H1 (cell line): ENCODE data around the gene RIT2. TPM values are rescaled to one million over a fixed set of nuclear protein-coding genes. Genes with fewer than 3 reads are reported as not detected.

Source experiments
- CTCF ChIA-PET: fragments of 300-600 bp; sonication (Branson Sonifier 250); formaldehyde crosslinking; loops from one replicate; lab custom pipeline; 2021; ENCODE audit not compliant: partially characterized antibody; lab: Charles Lee
- POLR2A ChIA-PET: fragments of 300-600 bp; sonication (Branson Sonifier 250); formaldehyde crosslinking; loops from one replicate; lab custom pipeline; 2021; ENCODE audit warnings: inconsistent platforms; ENCODE audit not compliant: partially characterized antibody; lab: Charles Lee
- DNase-seq, 2 experiments: peaks; one replicate each; pipeline versions ENCODE4 v3.0.0 to v3.0.0-alpha.2; 2010 to 2022; ENCODE audit warnings: low spot score in 2 of 2, low read depth in 1 of 2, mixed read lengths in 1 of 2
- FAIRE-seq: peaks from 2 replicates; lab custom pipeline; 2011; peaks lifted over from hg19 to GRCh38; lab: Jason Lieb, UNC
- H2AFZ ChIP-seq: 2 replicates; pipeline ENCODE4 v1.8.1; 2012; ENCODE audit warnings: low read length, inconsistent platforms
- H2AK5ac ChIP-seq: 2 replicates; pipeline ENCODE4 v1.6.1; 2013; ENCODE audit warnings: low read depth, low read length
- H2BK120ac ChIP-seq: replicated peaks from 2 replicates; pipeline ENCODE3; 2013; ENCODE audit warnings: low read depth, low read length, inconsistent platforms
- H2BK12ac ChIP-seq: 2 replicates; pipeline ENCODE4 v1.6.1; 2013; ENCODE audit warnings: low read depth, low read length
- H2BK15ac ChIP-seq: 2 replicates; pipeline ENCODE4 v1.6.1; 2013; ENCODE audit warnings: low read length
- H2BK20ac ChIP-seq: 2 replicates; pipeline ENCODE4 v1.6.1; 2013; ENCODE audit warnings: low read length
- H2BK5ac ChIP-seq: 2 replicates; pipeline ENCODE4 v1.6.1; 2013; ENCODE audit warnings: low read depth, low read length
- H3K14ac ChIP-seq: 2 replicates; pipeline ENCODE4 v1.6.1; 2013; ENCODE audit warnings: inconsistent platforms; ENCODE audit not compliant: insufficient read length
- H3K18ac ChIP-seq: 2 replicates; pipeline ENCODE4 v1.6.1; 2013; ENCODE audit warnings: low read length; ENCODE audit errors: extremely low read depth
- H3K23ac ChIP-seq: 2 replicates; pipeline ENCODE4 v1.6.1; 2013; ENCODE audit warnings: inconsistent platforms; ENCODE audit not compliant: insufficient read length
- H3K23me2 ChIP-seq: 2 replicates; pipeline ENCODE4 v1.6.1; 2013; ENCODE audit warnings: low read depth, low read length
- H3K27ac ChIP-seq: 2 replicates; pipeline ENCODE4 v1.6.1; 2011; ENCODE audit warnings: low read depth, low read length, inconsistent platforms
- H3K27me3 ChIP-seq, 4 experiments: replicated peaks in 1 of 4; 1 replicate in 1 of 4; 2 replicates in 3 of 4; pipeline versions ENCODE4 v1.6.1 to v1.8.1; 2011 to 2013; ENCODE audit warnings: low read length in 3 of 4, mild to moderate bottlenecking in 3 of 4, inconsistent platforms in 2 of 4, mixed read lengths in 2 of 4, moderate library complexity in 1 of 4; ENCODE audit not compliant: control insufficient read depth in 3 of 4, insufficient read depth in 3 of 4; ENCODE audit errors: extremely low read depth in 1 of 4
- H3K36me3 ChIP-seq, 4 experiments: 2 replicates each; pipeline versions ENCODE4 v1.6.1 to v1.8.1; 2011 to 2013; ENCODE audit warnings: mild to moderate bottlenecking in 4 of 4, low read length in 3 of 4, moderate library complexity in 2 of 4, control low read depth in 1 of 4, inconsistent platforms in 1 of 4; ENCODE audit not compliant: insufficient read depth in 4 of 4, control insufficient read depth in 2 of 4
- H3K4ac ChIP-seq: replicated peaks from 2 replicates; pipeline ENCODE3; 2013; ENCODE audit warnings: low read length, low read depth, mixed read lengths, inconsistent platforms; ENCODE audit not compliant: insufficient read length
- H3K4me1 ChIP-seq, 4 experiments: replicated peaks in 1 of 4; 1 replicate in 1 of 4; 2 replicates in 3 of 4; pipeline versions ENCODE4 v1.6.1 to v1.8.1; 2011 to 2013; ENCODE audit warnings: low read length in 3 of 4, inconsistent platforms in 2 of 4, mixed read lengths in 1 of 4; ENCODE audit not compliant: insufficient read depth in 4 of 4, control insufficient read depth in 3 of 4
- H3K4me2 ChIP-seq, 2 experiments: 2 replicates each; pipeline versions ENCODE4 v1.6.1 to v1.8.1; 2011 to 2013; ENCODE audit warnings: low read depth in 2 of 2, low read length in 2 of 2, control low read depth in 1 of 2, inconsistent platforms in 1 of 2, mild to moderate bottlenecking in 1 of 2; ENCODE audit not compliant: insufficient read depth in 1 of 2
- H3K4me3 ChIP-seq, 4 experiments: fragments of 200-600, 300-600 bp in 1 of 4; sonication (generic), shearing (Covaris generic), sonication (Bioruptor Twin) in 1 of 4; 2 replicates each; pipeline versions ENCODE4 v1.5.1 to v1.8.1; 2011 to 2016; ENCODE audit warnings: low read length in 4 of 4, low read depth in 3 of 4, control low read depth in 2 of 4, inconsistent platforms in 2 of 4, mild to moderate bottlenecking in 2 of 4, mixed read lengths in 1 of 4, moderate library complexity in 1 of 4; ENCODE audit not compliant: insufficient read depth in 2 of 4; ENCODE audit errors: extremely low read depth in 1 of 4
- H3K56ac ChIP-seq: replicated peaks from 2 replicates; pipeline ENCODE3; 2013; ENCODE audit warnings: low read depth, mild to moderate bottlenecking, mixed read lengths, low read length, inconsistent platforms; ENCODE audit not compliant: insufficient read length
- H3K79me1 ChIP-seq: 2 replicates; pipeline ENCODE4 v1.6.1; 2013; ENCODE audit warnings: low read depth, low read length, control low read depth
- H3K79me2 ChIP-seq, 2 experiments: 2 replicates each; pipeline versions ENCODE4 v1.6.1 to v1.8.1; 2012 to 2013; ENCODE audit warnings: low read length in 2 of 2, mild to moderate bottlenecking in 2 of 2, inconsistent platforms in 1 of 2; ENCODE audit not compliant: insufficient read depth in 2 of 2, control insufficient read depth in 1 of 2
- H3K9ac ChIP-seq, 4 experiments: replicated peaks in 1 of 4; 1 replicate in 1 of 4; 2 replicates in 3 of 4; pipeline versions ENCODE4 v1.6.1 to v1.8.1; 2011 to 2013; ENCODE audit warnings: low read depth in 3 of 4, low read length in 3 of 4, control low read depth in 2 of 4, mild to moderate bottlenecking in 2 of 4, moderate library complexity in 2 of 4, inconsistent platforms in 1 of 4; ENCODE audit errors: extremely low read depth in 1 of 4
- H3K9me3 ChIP-seq, 2 experiments: 2 replicates each; pipeline versions ENCODE4 v1.6.1 to v1.8.1; 2012 to 2013; ENCODE audit warnings: mild to moderate bottlenecking in 2 of 2, moderate library complexity in 2 of 2, control low read depth in 1 of 2, inconsistent platforms in 1 of 2, low read depth in 1 of 2, low read length in 1 of 2, mixed read lengths in 1 of 2; ENCODE audit not compliant: insufficient read depth in 2 of 2
- H4K20me1 ChIP-seq, 2 experiments: replicated peaks in 1 of 2; 2 replicates each; pipeline versions ENCODE3 to v1.8.1; 2011 to 2013; ENCODE audit warnings: inconsistent platforms in 2 of 2, low read length in 2 of 2, mild to moderate bottlenecking in 1 of 2; ENCODE audit not compliant: insufficient read depth in 2 of 2, control insufficient read depth in 1 of 2
- H4K5ac ChIP-seq: 2 replicates; pipeline ENCODE4 v1.6.1; 2013; ENCODE audit warnings: low read length, low read depth, mixed read lengths, inconsistent platforms; ENCODE audit not compliant: insufficient read length
- H4K8ac ChIP-seq: 2 replicates; pipeline ENCODE4 v1.8.0; 2013; ENCODE audit warnings: mild to moderate bottlenecking, moderate library complexity, low read length, inconsistent platforms; ENCODE audit not compliant: insufficient read depth; ENCODE audit errors: extremely low read depth
- H4K91ac ChIP-seq: replicated peaks from 2 replicates; pipeline ENCODE3; 2013; ENCODE audit warnings: low read length, mixed read lengths, inconsistent platforms; ENCODE audit not compliant: insufficient read length
- SP1 ChIP-seq: IDR thresholded peaks from 2 replicates; pipeline ENCODE4 v1.6.1; 2011; ENCODE audit warnings: low read depth, low read length
- TAF1 ChIP-seq: IDR thresholded peaks from 2 replicates; pipeline ENCODE4 v1.6.1; 2011; ENCODE audit warnings: mild to moderate bottlenecking, low read depth, low read length
- TBP ChIP-seq: IDR thresholded peaks from 2 replicates; pipeline ENCODE4 v1.6.1; 2011; ENCODE audit warnings: low read depth, low read length, improper control_type of control experiment
- whole genome bisulfite sequencing, 2 experiments: shearing (Covaris generic) in 1 of 2; methylation state at CpG; one replicate each; pipeline versions ENCODE4 v1.1.6 to v1.1.7; 2013 to 2015; ENCODE audit warnings: low lambda C conversion rate in 2 of 2, mixed read lengths in 2 of 2, inconsistent platforms in 1 of 2, low coverage in 1 of 2, missing lambda C conversion rate in 1 of 2; ENCODE audit not compliant: insufficient replicate concordance in 2 of 2, insufficient coverage in 1 of 2, insufficient read length in 1 of 2; ENCODE audit errors: extremely low coverage in 1 of 2, missing lambda C conversion rate in 1 of 2; 5-methylcytosine and 5-hydroxymethylcytosine counted together
- polyA plus RNA-seq, 7 experiments: library from polyadenylated mRNA; depleted of rRNA in 3 of 7; stranded (reverse) in 5 of 7; unstranded in 2 of 7; fragments of >200 nt in 5 of 7; fragments of 200-250 nt in 2 of 7; gene quantifications; 1 replicate in 5 of 7; 2 replicates in 1 of 7; 4 replicates in 1 of 7; pipeline versions ENCODE4 v1.2.1 to v1.2.3, GENCODE V29; 2011 to 2013; ENCODE audit warnings: missing spikeins in 2 of 7, mixed read lengths in 2 of 7
- total RNA-seq: library from RNA; stranded (reverse); fragmentation: NEBNext Ultra II Directional; extraction: Animal tissue kit (Norgen Biotek cat#: 25700); gene quantifications from 2 replicates; pipeline ENCODE4 v1.2.1, GENCODE V29; 2021

RIT2 gene
- total and polyA plus RNA-seq, 2 of the 8 experiments (the other 6 are each of a cell fraction or from before 2014, with no cell fraction given) = 0.67 to 3.2 TPM

GRCh38 chr18:43108882-43109281 is 6.6 kb downstream of the RIT2 start:
- Histone ChIP-seq H3K27ac (no peak overlapping the region), H3K4me2 (no peak overlapping the region), H3K23ac (no peak overlapping the region), H4K20me1 (no peaks in the 10 kb centered on the region), H3K4me3 (no peak overlapping the region), H2BK120ac (no peak overlapping the region), H2BK5ac (no peak overlapping the region), H3K18ac (no peak overlapping the region), H4K8ac (no peak overlapping the region), H2AK5ac (no peak overlapping the region), H3K23me2 (no peaks in the 10 kb centered on the region; the same call in 1 of the 2 replicates), H4K91ac (no peak overlapping the region), H2BK20ac (no peak overlapping the region), H3K4ac (no peak overlapping the region), H3K9ac (no peak overlapping the region), H3K9me3 (no peaks in the 10 kb centered on the region; a peak in 1 of 4 replicates), H3K14ac (no peak overlapping the region), H3K36me3 (no peaks in the 10 kb centered on the region), H4K5ac (no peak overlapping the region), H2AFZ (no peak overlapping the region; the same call in 1 of the 2 replicates), H3K79me2 (no peaks in the 10 kb centered on the region), H3K79me1 (no peaks in the 10 kb centered on the region), H2BK15ac (no peak overlapping the region), H3K27me3 (no peaks in the 10 kb centered on the region), H3K56ac (no peak overlapping the region), H3K4me1 (peaks cover 0 to 5% (median 0%) of the 10 kb centered on the region in 4 experiments; a peak in 2 of 7 replicates), H2BK12ac (no peak overlapping the region)
- ChIA-PET CTCF (no interaction called here), POLR2A (no interaction called here)
- TF ChIP-seq TAF1 (no peak), SP1 (no peak), TBP (no peak)
- WGBS, 2 experiments = 84% methylated on average over 4 of the region's 4 CpGs; no CpG with 5 or more reads in 1 of the 2 experiments
- FAIRE-seq (no peak), DNase-seq (no peak)
